Measurements from ENCODE around the gene BMP7.

DNA sequence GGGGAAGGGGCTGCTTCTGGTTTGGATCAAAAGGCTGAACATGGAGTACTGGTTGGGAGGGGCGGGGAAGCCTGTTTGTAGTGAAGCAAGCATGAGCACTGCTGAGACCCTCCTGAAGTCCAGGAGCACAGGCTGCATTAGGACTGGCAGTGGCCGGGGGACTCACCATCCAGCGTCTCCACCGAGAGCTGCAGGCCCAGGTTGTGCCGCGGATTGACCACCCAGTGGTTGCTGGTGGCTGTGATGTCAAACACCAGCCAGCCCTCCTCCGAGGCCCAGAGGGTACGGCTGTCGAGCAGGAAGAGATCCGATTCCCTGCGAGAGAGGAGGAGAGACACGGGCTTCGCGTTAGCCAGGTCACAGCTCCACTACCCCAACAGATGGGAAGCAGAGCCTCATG, 64.1 kb downstream of the BMP7 start:
- TF ChIP-seq EZH2phosphoT487 (IDR thresholded peaks at IDR 0.05; ENCODE audit: insufficient read depth, low read depth) (no peak), EZH2 (IDR thresholded peaks at IDR 0.05; ENCODE audit: insufficient read depth, poor library complexity, severe bottlenecking) (no peak)
